Activated T-helper 9 cell treated with anti-CD3 and anti-CD28 coated beads, Interleukin-2, amount 50 U/mL, for 16 hours (primary cell): Measurements from ENCODE around the gene SLFN12.
"Not testable (repeated sequence)": the region's sequence is repeated elsewhere in the genome, so short reads cannot be mapped to it uniquely, and the experiment has no call there.

Experiments
- DNase-seq: peaks from one replicate; pipeline ENCODE4 v3.0.0-alpha.2; 2020; ENCODE audit warnings: low read depth

SLFN12 gene

DNA sequence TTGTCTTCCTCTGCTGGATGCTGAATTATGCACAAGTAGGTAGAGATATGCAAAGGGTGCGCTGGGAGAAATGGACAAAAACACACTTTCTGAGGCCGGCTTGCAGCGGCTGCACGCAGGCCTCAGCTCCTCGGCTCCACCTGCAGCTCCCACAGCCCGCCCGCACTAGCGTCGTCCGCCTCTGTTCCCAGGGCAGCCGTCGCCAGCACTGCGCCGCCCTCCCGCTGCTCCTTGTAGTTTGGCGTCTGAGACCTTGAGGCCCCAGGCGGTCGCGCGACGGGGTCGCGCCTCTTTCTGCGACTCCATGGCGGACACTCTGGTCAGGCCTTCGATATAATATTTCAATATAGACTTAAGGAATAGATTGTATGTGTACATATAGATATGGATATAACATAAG is 24.8 kb downstream of the SLFN12 start:
- no peak for DNase-seq

DNA sequence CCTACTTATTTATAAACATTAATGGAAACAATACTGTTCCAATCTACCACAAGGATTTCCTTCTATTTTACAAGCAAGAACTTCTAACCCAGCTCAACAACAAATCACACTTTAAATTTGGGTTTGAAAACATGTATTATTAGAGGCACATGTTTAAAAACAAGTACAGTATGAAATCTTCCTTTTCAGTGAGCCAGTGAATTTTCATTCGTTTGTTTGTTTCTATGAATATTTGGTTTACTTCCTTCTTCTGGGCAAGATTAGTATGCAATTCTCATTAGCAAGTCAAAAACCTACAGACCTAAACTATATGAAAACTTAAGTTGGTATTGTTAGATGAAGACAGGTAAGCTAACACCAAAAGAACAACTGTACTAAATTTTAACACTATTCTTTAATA is 25.7 kb downstream of the SLFN12 start:
- DNase-seq: no peak

DNA sequence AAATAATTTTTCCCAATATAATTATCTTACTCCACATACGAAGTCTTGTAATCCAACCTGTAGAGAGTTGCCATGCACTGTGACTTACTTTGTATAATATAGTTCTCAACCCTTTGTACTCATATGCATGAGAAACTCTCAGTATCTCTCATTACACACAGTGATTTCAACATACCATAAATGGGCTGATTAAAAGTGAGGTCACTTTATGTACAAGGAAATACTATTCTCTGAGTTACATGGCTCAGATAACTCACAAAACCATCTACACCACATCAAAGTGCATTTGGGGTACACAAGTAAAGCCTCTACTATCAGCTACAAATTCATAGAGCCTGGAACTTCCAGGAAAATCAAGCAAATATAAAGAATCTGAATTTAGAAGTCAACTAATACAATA is 27.9 kb downstream of the SLFN12 start:
- no peak for DNase-seq

DNA sequence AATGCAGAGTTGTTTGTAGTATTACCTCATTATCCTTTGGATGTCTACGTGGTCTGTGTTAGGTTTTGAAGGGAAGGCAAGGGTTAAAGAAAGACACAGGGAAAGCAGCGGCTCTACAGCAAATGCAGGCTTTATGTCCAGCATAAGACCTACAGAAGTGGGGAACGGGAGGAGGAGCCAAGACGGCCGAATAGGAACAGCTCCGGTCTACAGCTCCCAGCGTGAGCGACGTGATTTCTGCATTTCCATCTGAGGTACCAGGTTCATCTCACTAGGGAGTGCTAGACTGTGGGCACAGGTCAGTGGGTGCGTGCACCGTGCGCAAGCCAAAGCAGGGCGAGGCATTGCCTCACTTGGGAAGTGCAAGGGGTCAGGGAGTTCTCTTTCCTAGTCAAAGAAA is 38.5 kb downstream of the SLFN12 start:
- DNase-seq: not testable (repeated sequence)

DNA sequence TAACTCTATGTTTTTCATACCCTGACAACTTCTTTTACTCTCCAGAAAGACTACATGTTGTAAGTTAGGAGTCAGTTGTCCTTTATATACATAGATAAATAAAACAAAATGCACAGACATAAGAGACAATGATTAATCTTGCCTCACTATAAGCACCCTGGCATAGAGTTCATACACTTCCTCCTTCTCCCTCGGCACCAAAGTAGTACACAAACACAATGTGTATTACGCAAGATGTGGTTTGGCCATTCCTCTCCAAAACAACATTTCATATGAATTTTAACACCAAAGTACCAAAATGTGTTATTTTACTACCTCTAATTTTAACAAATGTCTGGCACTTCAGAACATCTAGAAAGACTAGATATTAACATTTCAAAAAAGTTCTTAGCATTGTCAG is 41.6 kb downstream of the SLFN12 start:
- DNase-seq: no peak

DNA sequence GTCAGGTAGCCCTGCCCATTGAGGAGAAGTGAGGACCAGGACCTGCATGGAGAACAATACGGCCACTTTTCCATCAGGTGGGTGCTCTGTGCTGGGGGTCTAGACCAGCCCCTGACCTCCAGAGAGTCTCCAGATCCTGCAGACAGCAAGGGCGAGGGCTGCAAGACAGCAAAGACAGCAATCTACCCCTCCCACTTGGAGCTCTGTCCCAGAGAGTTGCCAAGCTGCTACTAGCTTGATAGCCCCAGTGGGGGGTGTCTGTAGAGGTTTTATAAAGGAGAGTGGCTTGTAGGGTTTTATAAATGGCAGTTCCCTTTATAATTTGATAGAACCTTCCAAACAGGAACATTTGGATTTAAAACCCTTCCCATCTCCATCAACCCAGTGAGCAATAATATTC is 42.1 kb downstream of the SLFN12 start:
- DNase-seq: no peak

DNA sequence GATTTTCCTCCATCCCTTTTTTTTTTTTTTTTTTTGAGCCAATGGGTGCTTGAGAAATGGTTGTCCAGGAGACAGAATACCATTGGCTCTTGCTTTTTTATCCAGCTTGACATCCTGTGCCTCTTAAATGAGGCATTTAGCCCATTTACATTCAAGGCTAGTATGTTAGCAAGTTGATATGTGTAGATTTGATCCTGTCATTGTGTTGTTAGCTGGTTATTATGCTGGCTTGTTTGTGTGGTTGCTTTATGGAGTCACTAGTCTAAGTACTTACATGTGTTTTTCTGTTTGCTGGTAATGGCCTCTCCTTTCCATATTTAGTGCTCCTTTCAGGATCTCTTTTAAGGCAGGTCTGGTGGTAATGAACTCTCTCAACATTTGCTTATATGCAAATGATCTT is 44.8 kb downstream of the SLFN12 start:
- DNase-seq: no peak

DNA sequence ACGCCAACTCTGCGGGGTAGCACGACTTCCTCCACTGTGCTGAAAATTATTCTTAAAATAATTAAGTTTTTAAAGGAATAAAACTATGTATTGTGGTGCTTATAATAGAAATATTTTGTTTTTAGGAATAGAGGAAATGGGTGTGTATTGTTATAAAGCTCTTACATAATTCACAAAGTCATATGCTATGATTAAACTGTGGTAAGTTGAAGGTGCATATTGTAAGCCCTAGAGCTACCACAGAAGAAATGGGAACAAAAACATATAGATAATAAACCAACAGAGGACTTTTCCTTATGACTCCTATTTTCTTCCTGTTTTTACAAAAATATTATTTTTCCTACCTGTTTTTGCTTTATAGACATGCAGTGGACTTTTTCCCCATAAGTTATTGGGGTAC is 54.6 kb downstream of the SLFN12 start:
- no peak for DNase-seq

DNA sequence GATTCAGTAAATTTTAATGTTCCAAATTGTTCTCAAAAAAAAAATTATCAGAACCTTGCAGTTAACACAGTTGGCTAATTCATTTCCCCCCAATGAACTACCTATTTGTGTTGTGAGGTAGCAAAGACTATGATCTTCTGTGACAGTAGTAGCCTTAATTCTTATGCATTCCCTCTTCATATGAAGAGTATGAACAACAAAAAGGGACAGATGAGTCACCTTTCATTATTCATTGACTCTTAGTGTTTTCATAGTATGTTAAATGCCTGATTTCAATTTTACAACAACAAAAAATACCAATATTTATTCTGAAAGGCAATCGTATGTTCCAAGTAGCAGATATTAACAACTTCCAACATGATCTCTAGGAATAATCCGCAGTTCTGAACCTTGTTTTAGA is 55.2 kb downstream of the SLFN12 start:
- DNase-seq: no peak

DNA sequence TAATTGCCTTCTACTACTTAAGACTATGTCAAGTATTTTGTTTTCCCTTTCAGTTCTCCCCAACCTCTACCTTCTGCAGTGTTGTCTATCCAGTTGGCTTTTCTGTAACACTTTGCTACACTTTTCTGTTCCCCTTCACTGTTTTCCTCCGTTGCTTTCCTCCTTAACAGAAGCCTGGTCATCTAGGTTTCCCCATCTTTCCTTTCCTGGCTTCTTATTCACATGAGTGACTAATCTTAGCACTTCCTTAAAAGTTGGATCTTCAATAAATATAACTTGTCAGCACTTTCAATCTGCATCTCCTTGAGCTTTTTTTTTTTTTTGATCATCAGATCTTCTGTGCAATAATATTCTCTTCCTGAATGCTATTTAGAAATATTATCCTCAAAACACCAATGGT is 56.1 kb downstream of the SLFN12 start:
- DNase-seq: no peak

DNA sequence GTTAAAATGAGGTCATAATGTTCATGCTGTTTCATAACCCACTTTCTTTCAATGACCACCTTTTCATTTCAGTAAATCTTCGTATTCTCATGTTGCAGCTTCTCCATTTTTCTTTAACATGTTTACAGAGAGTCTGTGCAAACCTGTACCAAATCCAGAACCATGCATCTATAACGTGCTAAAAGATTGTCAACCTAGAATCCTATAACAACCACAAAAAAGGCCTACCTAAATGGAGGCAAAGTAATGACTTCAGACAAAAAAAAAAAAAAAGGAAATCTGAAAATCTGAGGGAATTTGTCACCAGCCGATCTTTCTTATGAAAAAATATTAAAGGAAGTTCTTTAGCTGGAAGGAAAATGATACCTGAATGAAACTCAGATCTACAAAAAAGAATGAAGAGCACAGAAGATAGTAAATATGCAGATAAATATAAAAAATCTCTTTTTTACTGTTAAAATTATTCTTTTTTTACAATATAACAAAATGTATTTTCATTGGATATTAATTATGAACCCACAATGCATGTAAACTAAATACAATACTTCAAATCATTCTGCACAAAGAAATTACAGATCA is 57.4 kb downstream of the SLFN12 start:
- DNase-seq: no peak

DNA sequence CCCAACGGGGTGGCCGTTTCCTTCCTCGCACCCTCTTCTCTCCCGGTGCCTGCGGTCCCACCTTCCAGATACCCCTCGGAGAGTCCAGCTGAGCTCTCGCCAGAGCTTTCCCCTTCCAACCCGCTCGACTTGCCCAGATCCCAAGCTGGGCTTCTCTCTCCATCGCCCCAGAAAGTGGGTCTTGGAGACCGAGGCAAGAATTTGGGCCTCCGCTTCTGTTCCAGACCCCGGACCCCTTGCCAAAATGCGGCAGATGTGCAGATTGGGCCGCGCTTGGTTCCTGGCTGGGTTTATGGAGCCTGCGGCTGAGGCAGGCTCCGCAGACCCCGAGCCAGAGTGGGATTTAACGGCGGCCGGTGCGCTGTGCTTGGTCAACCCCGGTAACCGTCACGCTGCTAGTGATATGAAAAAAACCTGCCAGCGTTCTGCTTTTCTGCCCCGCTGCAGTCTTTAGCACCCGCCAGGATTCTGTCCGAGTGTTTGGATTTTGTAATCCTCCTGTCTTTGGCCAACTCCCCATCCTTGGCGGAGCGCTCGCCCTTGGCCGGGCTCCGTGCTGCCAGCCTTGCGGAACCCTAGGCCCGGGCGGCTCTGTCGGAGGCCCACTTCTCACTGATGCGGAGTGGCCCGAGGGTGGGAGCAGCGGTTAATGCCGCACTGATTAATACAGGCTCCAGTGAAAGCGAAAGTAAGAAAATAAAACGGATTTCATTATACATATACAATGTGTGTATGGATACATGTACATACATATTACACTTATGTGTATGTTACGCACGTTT is 58.1 kb downstream of the SLFN12 start:
- peak; percentile 31 for DNase-seq

DNA sequence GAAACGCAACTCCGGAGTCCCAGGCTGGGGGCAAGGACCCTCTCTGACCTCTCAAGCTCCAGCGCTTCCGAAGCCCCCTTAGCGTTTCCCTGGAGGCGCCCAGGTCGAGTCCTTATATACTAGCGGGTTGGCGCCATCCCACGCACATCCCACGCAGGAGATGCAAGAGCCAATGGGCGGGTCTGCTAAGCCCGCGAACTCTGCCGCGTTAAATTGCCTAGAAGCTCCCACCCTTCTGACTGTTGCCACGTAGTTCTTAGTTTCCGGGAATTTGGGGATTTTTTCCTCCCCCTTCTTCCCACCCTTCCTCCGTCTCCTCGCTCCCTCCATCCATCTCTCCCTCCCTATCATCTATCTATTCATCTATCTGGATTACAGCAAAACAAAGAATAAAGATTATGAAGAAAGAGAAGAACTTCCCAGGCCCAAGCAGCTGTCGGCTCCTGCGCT is 58.7 kb downstream of the SLFN12 start, which contains the start of gene SLFN11:
Gene SLFN11 (minus strand): TSS at position 88 of the 450 bp plus-strand sequence. CDS start 9,814 bp downstream, outside the sequence.
- peak; percentile 82 for DNase-seq

DNA sequence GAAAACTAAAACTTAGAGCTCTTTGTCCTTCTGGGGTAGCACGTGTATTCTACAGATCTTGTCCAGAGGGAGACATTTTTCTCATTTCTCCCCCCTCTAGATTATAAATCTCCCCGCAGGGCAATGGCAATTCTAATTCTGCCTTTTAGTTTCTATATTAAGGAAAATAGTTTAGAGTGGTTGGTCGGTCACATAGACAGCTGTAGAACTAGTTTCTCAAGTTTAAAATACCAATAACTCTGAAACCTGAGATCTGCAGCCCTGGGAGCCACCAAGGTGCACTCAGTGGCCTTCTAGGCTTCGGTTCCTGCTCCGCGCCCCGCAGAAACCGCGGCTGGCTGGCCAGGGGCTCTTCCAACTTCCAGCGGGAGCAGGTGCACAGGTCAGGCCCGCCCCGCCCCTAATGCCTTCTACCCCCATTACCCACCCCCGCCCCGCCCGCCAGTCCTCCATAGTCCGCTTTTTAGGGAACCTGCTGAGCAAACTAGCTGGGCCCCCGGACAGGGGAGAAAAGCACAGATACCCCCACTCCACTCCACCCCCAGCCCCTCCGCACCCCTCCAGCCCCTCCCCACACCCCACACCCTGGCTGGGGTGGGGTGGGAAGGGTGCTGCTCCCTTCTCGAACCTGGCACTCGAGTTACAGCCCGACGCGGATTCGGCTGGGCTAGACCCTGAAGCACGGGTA is 59.3 kb downstream of the SLFN12 start:
- peak; percentile 10 for DNase-seq

DNA sequence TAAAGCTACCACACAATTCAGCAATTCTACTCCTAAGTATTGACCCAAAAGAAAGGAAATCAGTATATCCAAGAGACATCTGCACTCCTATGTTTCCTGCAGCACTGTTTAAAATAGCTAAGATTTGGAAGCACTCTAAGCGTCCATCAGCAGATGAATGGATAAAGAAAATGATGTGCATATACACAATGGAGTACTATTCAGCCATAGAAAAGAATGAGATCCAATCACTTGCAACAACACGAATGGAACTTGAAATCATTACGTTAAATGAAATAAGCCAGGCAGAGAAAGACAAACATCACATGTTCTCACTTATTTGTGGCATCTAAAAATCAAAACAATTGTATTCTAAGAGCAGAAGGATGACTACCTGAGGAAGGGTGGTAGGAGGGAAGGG is 60.4 kb downstream of the SLFN12 start:
- DNase-seq: no peak

DNA sequence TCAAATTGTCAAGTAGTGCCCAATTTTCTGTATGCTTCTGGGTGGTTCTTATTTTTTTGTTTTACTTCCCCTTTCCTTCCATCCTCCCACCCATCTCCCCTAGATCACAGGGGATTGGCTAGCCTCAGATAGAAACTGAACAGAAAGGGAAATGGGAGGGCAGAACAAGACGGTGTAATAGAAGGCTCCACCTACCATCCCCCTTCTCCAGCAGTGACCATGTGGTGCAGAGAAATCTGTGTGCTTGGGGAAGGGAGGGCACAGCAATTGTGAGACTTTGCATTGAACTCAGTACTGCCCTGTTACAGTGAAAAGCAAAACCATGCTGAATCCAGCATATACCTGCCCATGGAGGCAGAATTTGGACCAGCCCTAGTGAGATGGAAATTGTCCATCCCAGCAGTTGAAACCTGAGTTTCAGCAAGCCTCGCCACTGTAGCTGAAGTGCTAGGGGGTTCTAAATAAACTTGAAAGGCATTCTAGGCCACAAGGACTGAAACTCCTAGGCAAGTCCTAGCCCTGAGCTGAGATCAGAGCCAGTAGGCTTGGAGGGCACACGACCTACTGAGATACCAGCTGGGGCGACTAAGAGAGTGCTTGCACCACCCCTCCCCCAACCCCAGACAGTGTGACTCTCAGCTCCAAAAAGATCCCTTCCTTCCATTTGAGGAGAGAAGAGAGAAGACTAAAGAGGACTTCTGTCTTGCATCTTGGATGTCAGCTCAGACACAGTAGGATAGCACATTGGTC is 64.0 kb downstream of the SLFN12 start:
- no peak for DNase-seq

DNA sequence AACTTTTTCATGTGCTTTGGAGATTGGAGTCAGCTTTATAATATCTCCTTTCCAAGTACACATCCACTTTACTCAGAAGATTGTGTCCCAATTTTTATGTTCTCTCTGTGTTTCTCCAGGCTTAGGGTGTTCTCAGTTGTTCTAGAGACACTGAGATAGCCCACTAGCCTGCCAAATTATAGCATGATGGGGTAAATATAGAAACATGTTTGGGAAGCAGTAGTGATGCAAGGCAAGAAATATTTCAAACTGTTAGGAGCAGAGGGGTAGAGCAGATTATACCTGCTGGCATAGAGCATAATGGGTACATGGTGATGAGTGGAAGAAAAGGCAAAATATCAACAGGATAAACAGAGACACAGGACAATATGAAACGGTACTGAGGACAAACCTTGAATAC is 71.3 kb downstream of the SLFN12 start:
- no peak for DNase-seq
